WTC11 (cell line): ENCODE results near the gene CLVS2.

Experiments
- ELF4 ChIP-seq: sonication (generic); formaldehyde crosslinking; IDR thresholded peaks from 2 replicates; pipeline ENCODE4 v1.8.1; 2022; ENCODE audit warnings: low read depth, mild to moderate bottlenecking, moderate library complexity, missing genetic modification reagents
- NR3C1 ChIP-seq: sonication (generic); formaldehyde crosslinking; conservative IDR thresholded peaks from 2 replicates; pipeline ENCODE4 v1.8.1; 2023; ENCODE audit warnings: low read depth, mild to moderate bottlenecking, missing genetic modification reagents
- TF ChIP-seq, protein P1 (sequence below): sonication (generic); formaldehyde crosslinking; IDR thresholded peaks from 2 replicates; pipeline ENCODE4 v1.8.1; 2023; ENCODE audit warnings: mild to moderate bottlenecking, missing genetic modification reagents, moderate library complexity

DNA sequence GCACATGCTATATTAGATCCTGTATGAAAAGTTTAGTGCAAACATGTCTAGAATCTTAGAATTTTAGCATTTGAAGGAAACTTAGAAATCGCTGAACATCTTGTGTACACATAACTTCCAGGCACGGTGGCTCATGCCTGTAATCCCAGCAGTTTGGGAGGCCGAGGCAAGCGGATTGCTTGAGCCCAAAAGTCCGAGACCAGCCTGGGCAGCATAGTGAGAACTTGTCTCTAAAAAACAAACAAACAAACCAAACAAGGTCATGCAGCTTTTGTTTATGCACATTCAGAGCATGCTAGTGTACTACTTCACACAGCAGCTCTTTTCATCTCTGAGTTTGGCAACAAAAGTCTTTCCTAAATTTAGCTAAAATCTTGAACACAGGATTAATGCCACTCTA, 32.2 kb downstream of the CLVS2 start:
- TF ChIP-seq ELF4 (CRISPR knock-in tag) (no peak), NR3C1 (CRISPR knock-in tag) (no peak)
- TF ChIP-seq, protein P1, sequence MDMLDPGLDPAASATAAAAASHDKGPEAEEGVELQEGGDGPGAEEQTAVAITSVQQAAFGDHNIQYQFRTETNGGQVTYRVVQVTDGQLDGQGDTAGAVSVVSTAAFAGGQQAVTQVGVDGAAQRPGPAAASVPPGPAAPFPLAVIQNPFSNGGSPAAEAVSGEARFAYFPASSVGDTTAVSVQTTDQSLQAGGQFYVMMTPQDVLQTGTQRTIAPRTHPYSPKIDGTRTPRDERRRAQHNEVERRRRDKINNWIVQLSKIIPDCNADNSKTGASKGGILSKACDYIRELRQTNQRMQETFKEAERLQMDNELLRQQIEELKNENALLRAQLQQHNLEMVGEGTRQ (CRISPR knock-in tag) = no peak
